RWPE1 (cell line): Measurements from ENCODE around the gene BYSL.

Source experiments
- CTCF ChIA-PET: fragments of 350-600 bp; sonication (Branson Sonifier 250); formaldehyde crosslinking; extraction: SDS; loops from one replicate; lab custom pipeline; 2021; lab: Yijun Ruan, JAX
- POLR2A ChIA-PET: fragments of 400-600 bp; formaldehyde crosslinking; extraction: SDS; loops from one replicate; lab custom pipeline; 2020; ENCODE audit warnings: antibody characterized with exemption; ENCODE audit not compliant: low non-redundant PET; lab: Yijun Ruan, JAX
- DNase-seq: peaks from one replicate; pipeline ENCODE4 v3.0.0; 2012; ENCODE audit warnings: low spot score
- H3K27ac ChIP-seq: fragments of 450-650 bp; 2 replicates; pipeline ENCODE4 v1.5.1; 2017
- TF ChIP-seq, protein P1 (sequence below): fragments of 450-650 bp; conservative IDR thresholded peaks from 2 replicates; pipeline ENCODE4 v1.5.1; 2017; ENCODE audit warnings: low read depth, mild to moderate bottlenecking

BYSL gene

GRCh38 chr6:41878961-41879405 is 42.3 kb upstream of the BYSL start:
- ChIA-PET CTCF (interaction anchor here (0.6 kb wide), 1 partner anchor 165 kb away, joined by 7 read pairs; no protein-coding TSS in a partner anchor), POLR2A (no interaction called here)
- TF ChIP-seq, protein P1, sequence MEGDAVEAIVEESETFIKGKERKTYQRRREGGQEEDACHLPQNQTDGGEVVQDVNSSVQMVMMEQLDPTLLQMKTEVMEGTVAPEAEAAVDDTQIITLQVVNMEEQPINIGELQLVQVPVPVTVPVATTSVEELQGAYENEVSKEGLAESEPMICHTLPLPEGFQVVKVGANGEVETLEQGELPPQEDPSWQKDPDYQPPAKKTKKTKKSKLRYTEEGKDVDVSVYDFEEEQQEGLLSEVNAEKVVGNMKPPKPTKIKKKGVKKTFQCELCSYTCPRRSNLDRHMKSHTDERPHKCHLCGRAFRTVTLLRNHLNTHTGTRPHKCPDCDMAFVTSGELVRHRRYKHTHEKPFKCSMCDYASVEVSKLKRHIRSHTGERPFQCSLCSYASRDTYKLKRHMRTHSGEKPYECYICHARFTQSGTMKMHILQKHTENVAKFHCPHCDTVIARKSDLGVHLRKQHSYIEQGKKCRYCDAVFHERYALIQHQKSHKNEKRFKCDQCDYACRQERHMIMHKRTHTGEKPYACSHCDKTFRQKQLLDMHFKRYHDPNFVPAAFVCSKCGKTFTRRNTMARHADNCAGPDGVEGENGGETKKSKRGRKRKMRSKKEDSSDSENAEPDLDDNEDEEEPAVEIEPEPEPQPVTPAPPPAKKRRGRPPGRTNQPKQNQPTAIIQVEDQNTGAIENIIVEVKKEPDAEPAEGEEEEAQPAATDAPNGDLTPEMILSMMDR, result no peak
- H3K27ac ChIP-seq, result no peak overlapping the region
- no peak for DNase-seq

GRCh38 chr6:41881506-41881905 is 39.8 kb upstream of the BYSL start:
- CTCF ChIA-PET, result no interaction called here
- TF ChIP-seq, protein P1, result no peak
- POLR2A ChIA-PET, result no interaction called here
- DNase-seq, result no peak
- H3K27ac ChIP-seq, result no peak overlapping the region

GRCh38 chr6:41884957-41885356 is 36.3 kb upstream of the BYSL start:
- TF ChIP-seq, protein P1, result no peak
- ChIA-PET CTCF (interaction anchor here (0.7 kb wide), 1 partner anchor 95 kb away, joined by 3 read pairs; no protein-coding TSS in a partner anchor), POLR2A (no interaction called here)
- no peak overlapping the region for H3K27ac ChIP-seq
- no peak for DNase-seq

DNA sequence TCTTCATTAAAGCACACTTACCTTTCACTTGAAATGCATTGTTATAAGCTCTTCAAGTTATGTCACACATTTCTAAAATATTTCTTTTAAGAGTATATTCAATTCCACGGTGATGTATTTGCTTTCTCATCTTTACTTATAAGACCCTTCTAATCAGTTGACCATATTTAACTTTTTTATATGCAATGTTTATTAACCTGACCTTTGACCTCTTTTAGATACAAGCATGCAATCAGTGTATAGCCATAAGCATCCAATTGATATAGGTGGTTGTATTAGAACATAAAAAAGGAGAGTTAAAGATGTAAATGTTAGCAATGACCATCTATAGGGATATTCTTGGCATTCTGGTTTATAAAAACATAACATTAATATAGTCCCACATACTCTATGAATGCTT is 35.4 kb upstream of the BYSL start:
- DNase-seq, result no peak
- TF ChIP-seq, protein P1, result no peak
- H3K27ac ChIP-seq, result no peak overlapping the region
- ChIA-PET POLR2A (no interaction called here), CTCF (no interaction called here)

DNA sequence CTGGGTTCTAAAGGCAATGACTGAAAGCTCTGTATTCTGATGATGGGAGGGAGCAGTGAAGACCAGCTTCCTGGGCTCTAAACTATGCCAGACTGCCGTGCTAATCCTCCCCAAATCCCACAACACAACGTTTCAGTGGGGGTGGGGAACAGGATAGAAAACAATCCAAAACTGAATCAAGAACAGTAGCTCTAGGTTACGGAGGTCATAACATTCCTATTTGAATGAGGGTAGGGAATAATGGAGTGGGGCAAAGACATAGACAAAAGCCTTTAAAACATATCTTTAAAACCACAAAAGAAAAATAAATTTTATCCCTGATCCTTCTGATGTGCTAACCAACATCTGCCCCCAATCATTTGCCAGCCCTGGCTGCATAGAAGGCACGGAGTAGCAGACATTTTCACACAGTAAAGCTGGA is 34.0 kb upstream of the BYSL start:
- CTCF ChIA-PET, result interaction anchor here (0.8 to 1.0 kb wide), 2 partner anchors 10 to 34 kb away, joined by 5 to 6 read pairs; partner anchors contain the start of genes BYSL and MED20
- H3K27ac ChIP-seq, result no peak overlapping the region
- TF ChIP-seq, protein P1, result no peak
- POLR2A ChIA-PET, result interaction anchor here (1.0 kb wide), 1 partner anchor 34 kb away, joined by 3 read pairs; the partner anchor contains the start of genes BYSL and MED20
- no peak for DNase-seq

DNA sequence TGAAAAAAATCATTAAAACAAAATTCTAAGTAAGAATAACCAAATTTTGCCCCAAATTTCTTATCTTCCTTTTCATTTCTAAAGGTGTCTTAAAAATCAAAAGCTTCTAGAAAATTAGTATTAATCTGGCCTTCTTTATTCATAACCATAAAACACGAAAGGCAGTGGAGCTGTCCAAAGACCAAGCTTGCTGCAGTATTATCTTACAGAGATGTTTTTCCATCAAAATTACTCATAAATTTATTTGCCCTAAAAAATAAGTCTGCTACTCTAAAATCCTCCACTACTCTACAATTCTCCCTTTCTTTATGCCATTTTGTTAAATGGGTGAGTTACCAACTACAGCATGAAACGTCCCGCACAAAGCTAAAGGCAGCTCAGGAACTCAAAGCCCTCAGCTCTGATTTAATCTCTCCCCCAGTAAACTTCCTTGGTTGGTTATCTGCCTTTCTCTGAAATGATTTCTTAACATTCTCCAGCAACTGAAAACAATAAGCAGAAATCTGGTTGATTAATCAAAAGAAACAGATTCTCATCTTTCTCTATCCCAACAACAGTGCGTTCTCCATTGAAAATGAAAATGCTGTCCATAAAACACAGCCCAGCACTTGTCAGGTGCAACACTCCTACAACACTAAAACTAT is 28.3 kb upstream of the BYSL start:
- TF ChIP-seq, protein P1, result no peak
- ChIA-PET CTCF (no interaction called here), POLR2A (interaction anchor here (0.7 kb wide), 1 partner anchor 139 kb away, joined by 4 read pairs; no protein-coding TSS in a partner anchor)
- DNase-seq, result no peak
- H3K27ac ChIP-seq, result no peak overlapping the region
